ENCODE measurements around the gene MARCHF3.

Gene MARCHF3

DNA sequence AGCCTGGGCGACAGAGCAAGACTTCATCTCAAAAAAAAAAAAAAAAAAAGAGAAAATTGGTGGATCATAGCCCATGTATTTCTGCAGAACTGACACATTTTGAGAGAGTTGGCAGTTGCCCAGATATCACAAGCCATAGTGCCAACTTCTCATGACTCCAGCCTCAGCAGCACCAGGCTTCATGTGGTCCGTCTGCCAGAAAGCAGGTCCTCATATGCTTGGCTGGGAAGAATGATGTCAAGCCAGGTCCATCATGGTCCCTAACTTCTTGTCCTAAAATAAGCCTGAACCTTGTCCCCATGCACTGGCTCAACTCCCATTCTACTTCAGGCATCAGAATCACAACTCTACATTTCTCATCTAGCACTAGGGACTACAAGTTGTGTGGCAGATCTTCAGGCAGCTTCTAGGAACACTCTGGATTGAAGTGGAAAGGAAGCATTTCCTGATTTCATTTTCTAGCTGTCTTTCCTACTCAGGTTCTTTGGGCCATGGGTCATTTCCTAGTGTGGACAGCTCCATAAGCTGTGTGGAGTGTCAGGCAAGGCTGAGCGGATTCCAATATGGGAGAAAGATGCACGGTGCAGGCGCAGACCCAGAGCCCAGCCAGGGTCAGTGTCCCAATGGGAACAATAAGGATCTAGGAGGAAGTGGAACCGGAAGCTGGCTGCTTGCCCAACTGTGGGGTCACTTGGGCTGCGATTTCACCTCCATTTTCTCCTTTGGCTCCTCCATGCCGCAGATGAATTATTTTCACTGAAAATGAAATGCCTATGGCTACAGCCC is 163.3 kb downstream of the MARCHF3 start:
- Histone ChIP-seq H3K4me1 (ENCODE audit: low read depth, poor library complexity, severe bottlenecking) (no peaks in the 10 kb centered on the region), H3K9ac (no peak overlapping the region), H4K20me1 (ENCODE audit: insufficient read depth) (no peaks in the 10 kb centered on the region), H3K79me2 (ENCODE audit: insufficient read depth, low read depth) (no peaks in the 10 kb centered on the region), H3K27me3 (ENCODE audit: insufficient read depth, low read depth) (no peaks in the 10 kb centered on the region), H3K36me3 (ENCODE audit: insufficient read depth) (no peaks in the 10 kb centered on the region), H3K4me2 (no peak overlapping the region), H2AFZ (ENCODE audit: low read depth) (no peak overlapping the region), H3K4me3 (IDR thresholded peaks at IDR 0.05; ENCODE audit: insufficient read depth, low read depth, low read length) (no peak overlapping the region), H3K27ac (no peak overlapping the region)
- TF ChIP-seq, protein P1, sequence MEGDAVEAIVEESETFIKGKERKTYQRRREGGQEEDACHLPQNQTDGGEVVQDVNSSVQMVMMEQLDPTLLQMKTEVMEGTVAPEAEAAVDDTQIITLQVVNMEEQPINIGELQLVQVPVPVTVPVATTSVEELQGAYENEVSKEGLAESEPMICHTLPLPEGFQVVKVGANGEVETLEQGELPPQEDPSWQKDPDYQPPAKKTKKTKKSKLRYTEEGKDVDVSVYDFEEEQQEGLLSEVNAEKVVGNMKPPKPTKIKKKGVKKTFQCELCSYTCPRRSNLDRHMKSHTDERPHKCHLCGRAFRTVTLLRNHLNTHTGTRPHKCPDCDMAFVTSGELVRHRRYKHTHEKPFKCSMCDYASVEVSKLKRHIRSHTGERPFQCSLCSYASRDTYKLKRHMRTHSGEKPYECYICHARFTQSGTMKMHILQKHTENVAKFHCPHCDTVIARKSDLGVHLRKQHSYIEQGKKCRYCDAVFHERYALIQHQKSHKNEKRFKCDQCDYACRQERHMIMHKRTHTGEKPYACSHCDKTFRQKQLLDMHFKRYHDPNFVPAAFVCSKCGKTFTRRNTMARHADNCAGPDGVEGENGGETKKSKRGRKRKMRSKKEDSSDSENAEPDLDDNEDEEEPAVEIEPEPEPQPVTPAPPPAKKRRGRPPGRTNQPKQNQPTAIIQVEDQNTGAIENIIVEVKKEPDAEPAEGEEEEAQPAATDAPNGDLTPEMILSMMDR (conservative IDR thresholded peaks at IDR 0.05; ENCODE audit: low read depth, low read length): no peak

DNA sequence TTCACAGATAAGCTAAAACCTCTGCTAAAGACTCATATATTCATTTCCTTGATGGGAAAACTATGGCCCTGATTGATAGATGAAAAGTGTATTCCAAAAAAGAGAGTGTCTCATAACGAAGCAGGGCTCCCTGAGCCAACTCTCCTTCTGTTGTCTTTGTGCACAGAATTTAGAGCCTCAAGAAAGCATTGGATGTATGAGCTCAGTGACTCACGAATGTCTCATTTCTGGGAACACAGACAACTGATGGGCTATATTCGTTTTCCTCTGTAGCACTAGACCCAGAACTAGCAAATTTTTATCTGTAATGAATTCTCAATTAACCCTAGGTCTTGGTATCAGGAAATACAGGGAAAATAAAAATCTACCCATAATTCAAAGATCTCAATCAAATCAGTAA is 165.1 kb downstream of the MARCHF3 start:
- no peak overlapping the region for H3K9ac ChIP-seq
- no peak overlapping the region for H3K4me3 ChIP-seq (IDR thresholded peaks at IDR 0.05; ENCODE audit: insufficient read depth, low read depth, low read length)
- no peaks in the 10 kb centered on the region for H3K27me3 ChIP-seq (ENCODE audit: insufficient read depth, low read depth)
- TF ChIP-seq, protein P1 (conservative IDR thresholded peaks at IDR 0.05; ENCODE audit: low read depth, low read length): no peak
- no peak overlapping the region for H3K27ac ChIP-seq
- no peaks in the 10 kb centered on the region for H3K4me1 ChIP-seq (ENCODE audit: low read depth, poor library complexity, severe bottlenecking)
- no peak overlapping the region for H3K4me2 ChIP-seq
- H3K36me3 ChIP-seq (ENCODE audit: insufficient read depth): no peaks in the 10 kb centered on the region
- H4K20me1 ChIP-seq (ENCODE audit: insufficient read depth): no peaks in the 10 kb centered on the region
- no peaks in the 10 kb centered on the region for H3K79me2 ChIP-seq (ENCODE audit: insufficient read depth, low read depth)
- H2AFZ ChIP-seq (ENCODE audit: low read depth): no peak overlapping the region

DNA sequence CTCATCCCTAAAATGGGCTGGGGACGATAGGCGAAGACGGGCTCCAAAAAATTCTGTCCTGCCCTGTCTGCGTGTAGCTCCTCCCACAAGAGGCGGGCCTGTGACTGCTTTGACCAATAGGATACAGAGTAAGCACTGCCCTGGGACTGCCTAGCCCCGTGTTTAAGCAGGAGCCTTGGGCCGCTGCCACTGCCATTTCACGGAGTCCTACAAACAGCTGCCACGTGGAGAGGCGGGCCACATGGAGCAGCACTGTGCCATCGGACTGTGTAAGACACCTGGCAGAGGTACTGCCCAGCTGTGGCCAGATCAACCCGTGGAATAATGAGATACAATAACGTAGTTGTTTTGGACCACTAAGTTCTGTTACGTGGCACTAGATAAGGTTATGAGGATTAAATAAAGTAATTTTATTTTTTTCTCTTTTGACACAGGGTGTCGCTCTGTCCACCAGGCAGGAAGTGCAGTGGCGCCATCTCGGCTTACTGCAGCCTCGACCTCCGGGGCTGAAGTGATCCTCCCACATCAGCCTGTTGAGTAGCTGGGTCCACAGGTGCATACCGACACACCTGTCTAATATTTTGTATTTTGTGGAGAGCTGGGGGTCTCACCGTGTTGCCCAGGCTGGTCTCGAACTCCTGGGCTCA is 166.2 kb downstream of the MARCHF3 start:
- H3K79me2 ChIP-seq (ENCODE audit: insufficient read depth, low read depth): no peaks in the 10 kb centered on the region
- no peak overlapping the region for H3K4me3 ChIP-seq (IDR thresholded peaks at IDR 0.05; ENCODE audit: insufficient read depth, low read depth, low read length)
- H3K9ac ChIP-seq: no peak overlapping the region
- no peak overlapping the region for H3K27ac ChIP-seq
- no peaks in the 10 kb centered on the region for H3K36me3 ChIP-seq (ENCODE audit: insufficient read depth)
- no peak overlapping the region for H2AFZ ChIP-seq (ENCODE audit: low read depth)
- no peak overlapping the region for H3K4me2 ChIP-seq
- H3K4me1 ChIP-seq (ENCODE audit: low read depth, poor library complexity, severe bottlenecking): no peaks in the 10 kb centered on the region
- TF ChIP-seq, protein P1 (conservative IDR thresholded peaks at IDR 0.05; ENCODE audit: low read depth, low read length): no peak
- H4K20me1 ChIP-seq (ENCODE audit: insufficient read depth): no peaks in the 10 kb centered on the region
- H3K27me3 ChIP-seq (ENCODE audit: insufficient read depth, low read depth): no peaks in the 10 kb centered on the region

DNA sequence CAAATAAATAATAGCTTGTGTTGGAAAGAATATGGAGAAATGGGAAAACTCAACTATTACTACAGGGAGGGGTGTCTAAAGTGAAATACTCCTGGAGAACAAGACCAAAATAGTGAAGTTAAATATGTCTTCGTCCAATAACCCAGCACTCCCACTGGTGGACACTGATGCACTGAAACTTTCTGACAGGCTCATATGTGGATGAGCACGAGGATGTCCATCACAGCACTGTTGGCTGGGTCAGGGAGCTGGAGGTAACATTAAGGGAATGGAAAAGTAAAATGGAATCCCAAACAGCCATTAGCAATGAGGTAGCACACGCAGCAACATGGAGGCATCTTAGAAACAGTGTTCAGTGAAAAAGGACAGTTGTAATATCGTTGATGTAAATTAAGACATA is 167.0 kb downstream of the MARCHF3 start:
- no peak overlapping the region for H3K4me3 ChIP-seq (IDR thresholded peaks at IDR 0.05; ENCODE audit: insufficient read depth, low read depth, low read length)
- H3K4me1 ChIP-seq (ENCODE audit: low read depth, poor library complexity, severe bottlenecking): no peaks in the 10 kb centered on the region
- H3K27me3 ChIP-seq (ENCODE audit: insufficient read depth, low read depth): no peaks in the 10 kb centered on the region
- no peaks in the 10 kb centered on the region for H4K20me1 ChIP-seq (ENCODE audit: insufficient read depth)
- H3K9ac ChIP-seq: no peak overlapping the region
- no peak overlapping the region for H3K4me2 ChIP-seq
- H3K36me3 ChIP-seq (ENCODE audit: insufficient read depth): no peaks in the 10 kb centered on the region
- H3K27ac ChIP-seq: no peak overlapping the region
- H2AFZ ChIP-seq (ENCODE audit: low read depth): no peak overlapping the region
- TF ChIP-seq, protein P1 (conservative IDR thresholded peaks at IDR 0.05; ENCODE audit: low read depth, low read length): no peak
- no peaks in the 10 kb centered on the region for H3K79me2 ChIP-seq (ENCODE audit: insufficient read depth, low read depth)
